ENCODE results near the gene TMEM79. TPM values are rescaled to one million over a fixed set of nuclear protein-coding genes. Genes with fewer than 3 reads are reported as not detected.

The TMEM79 gene
- total and polyA plus RNA-seq, 2 donors, result 3.4 to 10.2 TPM

DNA sequence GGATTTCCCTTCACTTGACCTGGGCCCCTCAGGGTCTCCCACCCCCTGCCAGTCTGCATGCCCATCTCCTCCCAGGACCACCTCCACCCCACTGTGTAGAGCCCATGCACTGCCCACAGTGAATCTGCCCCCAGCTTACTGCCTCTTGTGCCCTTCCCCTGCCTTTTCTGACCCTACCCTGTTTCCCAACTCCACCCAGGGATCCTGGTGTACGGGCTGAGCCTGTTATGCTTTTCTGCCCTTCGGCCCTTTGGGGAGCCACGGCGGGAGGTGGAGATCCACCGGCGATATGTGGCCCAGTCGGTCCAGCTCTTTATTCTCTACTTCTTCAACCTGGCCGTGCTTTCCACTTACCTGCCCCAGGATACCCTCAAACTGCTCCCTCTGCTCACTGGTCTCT, 1.9 kb downstream of the TMEM79 start:
- DNase-seq (ENCODE audit: low read depth in 6 of 9, low spot score in 9 of 9), result no peak
- H3K4me3 ChIP-seq (ENCODE audit: low read length in 2 of 2), result no peak overlapping the region
- over 99% methylated on average over 8 of the region's 8 CpGs for WGBS
- H3K4me1 ChIP-seq (ENCODE audit: control insufficient read depth in 2 of 2, insufficient read depth in 2 of 2, low read length in 2 of 2), result peaks cover 13 to 23% of the 10 kb centered on the region in 2 donors
- peaks cover 12 to 17% of the 10 kb centered on the region in 2 donors for H3K36me3 ChIP-seq (ENCODE audit: control insufficient read depth in 2 of 2, insufficient read depth in 2 of 2, low read length in 1 of 2)
- no peaks in the 10 kb centered on the region for H3K9me3 ChIP-seq (ENCODE audit: control insufficient read depth in 2 of 2, insufficient read depth in 1 of 2, low read length in 1 of 2)
- no peak overlapping the region for H3K27ac ChIP-seq (ENCODE audit: low read depth in 1 of 2, low read length in 1 of 2)
- H3K27me3 ChIP-seq (ENCODE audit: control insufficient read depth in 2 of 2, insufficient read depth in 1 of 2, low read length in 1 of 2), result no peaks in the 10 kb centered on the region

DNA sequence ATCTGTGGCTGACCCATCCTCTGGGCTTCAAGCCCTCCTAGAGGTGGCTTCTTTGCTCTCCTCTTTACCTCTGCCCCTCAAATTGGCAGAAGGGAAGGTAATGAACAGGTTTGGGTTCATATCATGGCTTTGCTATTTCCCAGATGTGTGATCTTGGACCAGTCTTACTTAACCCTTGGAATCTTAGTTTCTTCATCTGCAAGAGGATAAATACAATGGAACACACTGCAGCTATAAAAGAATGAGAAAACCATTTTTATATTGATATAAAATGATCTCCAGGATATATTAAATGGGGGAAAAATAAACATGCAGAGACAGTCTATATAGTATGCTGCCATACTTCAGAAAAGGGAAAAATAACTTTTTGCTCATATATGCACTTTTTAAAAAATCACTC, 5.7 kb downstream of the TMEM79 start:
- no peak overlapping the region for H3K27ac ChIP-seq (ENCODE audit: low read depth in 1 of 2, low read length in 1 of 2)
- H3K9me3 ChIP-seq (ENCODE audit: control insufficient read depth in 2 of 2, insufficient read depth in 1 of 2, low read length in 1 of 2), result no peaks in the 10 kb centered on the region
- peaks cover 2 to 6% of the 10 kb centered on the region in 2 donors for H3K4me1 ChIP-seq (ENCODE audit: control insufficient read depth in 2 of 2, insufficient read depth in 2 of 2, low read length in 2 of 2)
- no peak for DNase-seq (ENCODE audit: low read depth in 6 of 9, low spot score in 9 of 9)
- H3K4me3 ChIP-seq (ENCODE audit: low read length in 2 of 2), result no peak overlapping the region
- peaks cover 30 to 37% of the 10 kb centered on the region in 2 donors for H3K36me3 ChIP-seq (ENCODE audit: control insufficient read depth in 2 of 2, insufficient read depth in 2 of 2, low read length in 1 of 2)
- H3K27me3 ChIP-seq (ENCODE audit: control insufficient read depth in 2 of 2, insufficient read depth in 1 of 2, low read length in 1 of 2), result no peaks in the 10 kb centered on the region

DNA sequence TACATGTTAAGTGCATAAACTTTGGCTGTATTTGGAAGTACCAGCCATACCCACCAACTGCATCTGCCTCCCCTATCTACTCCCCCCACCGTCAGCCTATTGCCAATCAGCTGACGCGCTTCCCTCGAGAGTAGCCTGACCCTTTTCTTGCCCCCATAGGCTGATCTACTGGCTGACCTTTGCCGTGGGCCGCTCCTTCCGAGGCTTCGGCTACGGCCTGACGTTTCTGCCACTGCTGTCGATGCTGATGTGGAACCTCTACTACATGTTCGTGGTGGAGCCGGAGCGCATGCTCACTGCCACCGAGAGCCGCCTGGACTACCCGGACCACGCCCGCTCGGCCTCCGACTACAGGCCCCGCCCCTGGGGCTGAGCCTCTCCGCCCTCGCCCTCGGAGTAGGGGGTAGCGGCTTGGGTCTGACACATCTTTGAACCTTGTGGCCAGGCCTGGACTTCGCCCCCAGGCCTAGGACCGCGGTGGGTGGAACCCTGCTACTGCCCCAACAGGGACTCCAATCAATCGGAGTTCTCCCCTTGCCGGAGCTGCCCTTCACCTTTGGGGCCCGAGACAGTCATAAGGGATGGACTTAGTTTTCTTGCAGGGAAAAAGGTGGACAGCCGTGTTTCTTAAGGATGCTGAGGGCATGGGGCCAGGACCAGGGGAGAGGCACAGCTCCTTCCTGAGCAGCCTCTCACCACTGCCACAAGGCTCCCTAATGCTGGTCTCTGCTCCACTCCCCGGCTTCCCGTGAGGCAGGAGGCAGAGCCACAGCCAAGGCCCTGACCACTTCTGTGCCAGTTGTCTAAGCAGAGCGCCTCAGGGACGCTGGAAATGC, 7.3 kb downstream of the TMEM79 start:
- Histone ChIP-seq H3K27ac (ENCODE audit: low read depth in 1 of 2, low read length in 1 of 2) (no peak overlapping the region), H3K36me3 (ENCODE audit: control insufficient read depth in 2 of 2, insufficient read depth in 2 of 2, low read length in 1 of 2) (peaks cover 19 to 25% of the 10 kb centered on the region in 2 donors), H3K4me1 (ENCODE audit: control insufficient read depth in 2 of 2, insufficient read depth in 2 of 2, low read length in 2 of 2) (peaks cover 11 to 12% of the 10 kb centered on the region in 2 donors), H3K9me3 (ENCODE audit: control insufficient read depth in 2 of 2, insufficient read depth in 1 of 2, low read length in 1 of 2) (no peaks in the 10 kb centered on the region), H3K27me3 (ENCODE audit: control insufficient read depth in 2 of 2, insufficient read depth in 1 of 2, low read length in 1 of 2) (no peaks in the 10 kb centered on the region), H3K4me3 (ENCODE audit: low read length in 2 of 2) (no peak overlapping the region)
- WGBS, result 70% methylated on average over 37 of the region's 37 CpGs
- peak in 1 of 9 donors; percentile 5 for DNase-seq (ENCODE audit: low read depth in 6 of 9, low spot score in 9 of 9)

DNA sequence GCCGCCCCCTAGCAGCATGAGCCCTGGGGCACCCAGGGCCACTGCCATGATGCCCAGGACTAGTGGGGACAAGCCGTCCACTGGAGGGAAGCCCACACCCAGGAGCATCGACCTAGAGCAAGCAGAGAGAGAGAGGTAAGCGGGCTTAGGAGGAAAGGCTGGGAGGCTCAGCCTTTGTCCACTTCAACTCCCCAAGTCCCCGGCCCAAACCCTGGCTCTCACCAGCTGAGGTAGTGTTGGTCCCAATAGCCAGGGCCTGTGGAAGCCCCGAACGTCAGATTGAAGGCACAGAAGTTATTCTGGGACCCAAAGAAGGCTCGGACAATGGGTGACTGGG, 8.9 kb downstream of the TMEM79 start:
- H3K4me1 ChIP-seq (ENCODE audit: control insufficient read depth in 2 of 2, insufficient read depth in 2 of 2, low read length in 2 of 2), result peaks cover 11 to 12% of the 10 kb centered on the region in 2 donors
- H3K27ac ChIP-seq (ENCODE audit: low read depth in 1 of 2, low read length in 1 of 2), result no peak overlapping the region
- peaks cover 19 to 25% of the 10 kb centered on the region in 2 donors for H3K36me3 ChIP-seq (ENCODE audit: control insufficient read depth in 2 of 2, insufficient read depth in 2 of 2, low read length in 1 of 2)
- H3K27me3 ChIP-seq (ENCODE audit: control insufficient read depth in 2 of 2, insufficient read depth in 1 of 2, low read length in 1 of 2), result no peaks in the 10 kb centered on the region
- no peak overlapping the region for H3K4me3 ChIP-seq (ENCODE audit: low read length in 2 of 2)
- no peaks in the 10 kb centered on the region for H3K9me3 ChIP-seq (ENCODE audit: control insufficient read depth in 2 of 2, insufficient read depth in 1 of 2, low read length in 1 of 2)
- no peak for DNase-seq (ENCODE audit: low read depth in 6 of 9, low spot score in 9 of 9)
- WGBS, result 96% methylated on average over 8 of the region's 8 CpGs

GRCh38 chr1:156293895-156294294, 9.8 kb downstream of the TMEM79 start:
- Histone ChIP-seq H3K4me3 (ENCODE audit: low read length in 2 of 2) (no peak overlapping the region), H3K4me1 (ENCODE audit: control insufficient read depth in 2 of 2, insufficient read depth in 2 of 2, low read length in 2 of 2) (peaks cover 11 to 12% of the 10 kb centered on the region in 2 donors), H3K36me3 (ENCODE audit: control insufficient read depth in 2 of 2, insufficient read depth in 2 of 2, low read length in 1 of 2) (peaks cover 19 to 25% of the 10 kb centered on the region in 2 donors), H3K27ac (ENCODE audit: low read depth in 1 of 2, low read length in 1 of 2) (no peak overlapping the region), H3K27me3 (ENCODE audit: control insufficient read depth in 2 of 2, insufficient read depth in 1 of 2, low read length in 1 of 2) (no peaks in the 10 kb centered on the region), H3K9me3 (ENCODE audit: control insufficient read depth in 2 of 2, insufficient read depth in 1 of 2, low read length in 1 of 2) (no peaks in the 10 kb centered on the region)
- WGBS, result 98% methylated on average over 9 of the region's 9 CpGs
- no peak for DNase-seq (ENCODE audit: low read depth in 6 of 9, low spot score in 9 of 9)

DNA sequence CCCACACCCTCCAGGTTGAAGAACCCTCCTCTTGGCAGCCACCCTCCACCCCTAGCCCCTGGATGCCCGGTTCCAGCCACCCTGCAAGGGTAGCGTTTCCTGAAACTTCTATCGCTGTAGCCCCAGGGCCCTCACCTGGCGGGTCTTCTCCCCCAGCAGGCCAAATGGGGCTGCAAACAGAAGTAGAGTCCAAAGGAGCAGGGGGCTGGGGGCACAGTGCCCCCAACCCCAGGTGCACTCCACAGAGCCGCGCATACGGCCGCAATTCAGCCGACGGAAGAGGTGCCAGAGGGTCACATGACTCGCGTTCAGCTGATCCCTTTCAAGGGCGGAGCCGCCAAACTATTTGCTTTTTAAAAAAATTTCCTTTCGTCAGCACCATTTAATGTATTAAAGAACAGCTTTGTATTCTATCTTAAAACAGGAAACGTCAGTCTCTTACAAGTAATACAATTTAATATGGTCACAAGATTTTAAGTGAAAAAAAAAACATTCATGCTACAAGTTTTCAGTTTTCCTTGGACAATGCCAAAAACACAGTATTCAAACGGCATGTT, 11.3 kb downstream of the TMEM79 start, which contains the start of gene GLMP:
GLMP (minus strand) TSS at position 289 of the 557 bp plus-strand sequence; CDS start at position 255, 34 bp downstream.
- H3K27ac ChIP-seq (ENCODE audit: low read depth in 1 of 2, low read length in 1 of 2), result peak within 1 kb of the TSS in 1 of 2 donors; percentile 25
- peak in 8 of 9 donors; percentile 44 to 79 (median 56) for DNase-seq (ENCODE audit: low read depth in 6 of 9, low spot score in 9 of 9)
- peaks cover 19 to 20% of the 10 kb centered on the region in 2 donors for H3K36me3 ChIP-seq (ENCODE audit: control insufficient read depth in 2 of 2, insufficient read depth in 2 of 2, low read length in 1 of 2)
- H3K27me3 ChIP-seq (ENCODE audit: control insufficient read depth in 2 of 2, insufficient read depth in 1 of 2, low read length in 1 of 2), result no peaks in the 10 kb centered on the region
- 2% methylated on average over 17 of the region's 17 CpGs for WGBS
- H3K9me3 ChIP-seq (ENCODE audit: control insufficient read depth in 2 of 2, insufficient read depth in 1 of 2, low read length in 1 of 2), result no peaks in the 10 kb centered on the region
- peak within 1 kb of the TSS; percentile 67 to 82 for H3K4me3 ChIP-seq (ENCODE audit: low read length in 2 of 2)
- H3K4me1 ChIP-seq (ENCODE audit: control insufficient read depth in 2 of 2, insufficient read depth in 2 of 2, low read length in 2 of 2), result peaks cover 11 to 12% of the 10 kb centered on the region in 2 donors

DNA sequence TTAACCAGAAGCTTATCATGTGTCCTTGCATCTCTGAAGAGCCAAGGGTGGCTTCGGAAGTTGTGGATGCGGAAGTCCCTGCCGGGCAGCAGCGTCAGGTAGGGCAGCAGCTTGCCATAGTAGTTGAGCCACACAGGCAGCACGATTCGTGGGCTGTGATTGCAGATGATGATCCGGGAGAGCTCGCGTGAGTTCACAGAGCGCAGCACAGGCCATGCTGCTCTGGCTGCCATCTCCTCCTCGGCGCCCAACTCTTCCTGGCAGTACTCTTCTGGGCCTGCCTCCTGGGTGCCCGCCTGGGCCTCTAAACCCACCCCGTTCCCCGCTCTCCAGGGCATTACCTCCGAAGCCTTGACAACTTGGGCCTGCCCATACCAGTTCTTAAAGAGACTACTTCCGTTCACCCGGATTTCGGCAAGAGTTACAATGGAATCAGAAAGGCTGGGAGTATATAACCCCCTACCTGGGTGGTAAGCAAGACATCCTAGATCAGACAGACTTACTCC, 14.8 kb downstream of the TMEM79 start, which contains the start of gene VHLL:
VHLL (minus strand) TSS at position 456 of the 506 bp plus-strand sequence; CDS start at position 338, 118 bp downstream.
- no peaks in the 10 kb centered on the region for H3K27me3 ChIP-seq (ENCODE audit: control insufficient read depth in 2 of 2, insufficient read depth in 1 of 2, low read length in 1 of 2)
- H3K4me1 ChIP-seq (ENCODE audit: control insufficient read depth in 2 of 2, insufficient read depth in 2 of 2, low read length in 2 of 2), result peaks cover 9 to 12% of the 10 kb centered on the region in 2 donors
- WGBS, result 98% methylated on average over 19 of the region's 19 CpGs
- H3K9me3 ChIP-seq (ENCODE audit: control insufficient read depth in 2 of 2, insufficient read depth in 1 of 2, low read length in 1 of 2), result no peaks in the 10 kb centered on the region
- DNase-seq (ENCODE audit: low read depth in 6 of 9, low spot score in 9 of 9), result no peak
- H3K4me3 ChIP-seq (ENCODE audit: low read length in 2 of 2), result no peak within 1 kb of the TSS
- no peak within 1 kb of the TSS for H3K27ac ChIP-seq (ENCODE audit: low read depth in 1 of 2, low read length in 1 of 2)
- H3K36me3 ChIP-seq (ENCODE audit: control insufficient read depth in 2 of 2, insufficient read depth in 2 of 2, low read length in 1 of 2), result peaks cover 0 to 2% of the 10 kb centered on the region in 2 donors

- H3K4me3 ChIP-seq (ENCODE audit: low read length in 2 of 2), result no peak overlapping the region
- H3K27ac ChIP-seq (ENCODE audit: low read depth in 1 of 2, low read length in 1 of 2), result no peak overlapping the region
- WGBS, result 94% methylated on average over 4 of the region's 4 CpGs
- H3K4me1 ChIP-seq (ENCODE audit: control insufficient read depth in 2 of 2, insufficient read depth in 2 of 2, low read length in 2 of 2), result no peaks in the 10 kb centered on the region
- DNase-seq (ENCODE audit: low read depth in 6 of 9, low spot score in 9 of 9), result no peak
- H3K27me3 ChIP-seq (ENCODE audit: control insufficient read depth in 2 of 2, insufficient read depth in 1 of 2, low read length in 1 of 2), result no peaks in the 10 kb centered on the region
- no peaks in the 10 kb centered on the region for H3K9me3 ChIP-seq (ENCODE audit: control insufficient read depth in 2 of 2, insufficient read depth in 1 of 2, low read length in 1 of 2)
- H3K36me3 ChIP-seq (ENCODE audit: control insufficient read depth in 2 of 2, insufficient read depth in 2 of 2, low read length in 1 of 2), result peaks cover 18% of the 10 kb centered on the region in 2 donors
Observed at GRCh38 chr1:156303241-156303640, 19.1 kb downstream of the TMEM79 start.

- Histone ChIP-seq H3K4me3 (ENCODE audit: low read length in 2 of 2) (no peak overlapping the region), H3K9me3 (ENCODE audit: control insufficient read depth in 2 of 2, insufficient read depth in 1 of 2, low read length in 1 of 2) (no peaks in the 10 kb centered on the region), H3K27ac (ENCODE audit: low read depth in 1 of 2, low read length in 1 of 2) (no peak overlapping the region), H3K36me3 (ENCODE audit: control insufficient read depth in 2 of 2, insufficient read depth in 2 of 2, low read length in 1 of 2) (peaks cover 36 to 37% of the 10 kb centered on the region in 2 donors), H3K4me1 (ENCODE audit: control insufficient read depth in 2 of 2, insufficient read depth in 2 of 2, low read length in 2 of 2) (no peaks in the 10 kb centered on the region), H3K27me3 (ENCODE audit: control insufficient read depth in 2 of 2, insufficient read depth in 1 of 2, low read length in 1 of 2) (no peaks in the 10 kb centered on the region)
- no peak for DNase-seq (ENCODE audit: low read depth in 6 of 9, low spot score in 9 of 9)
- WGBS, result 93% methylated on average over 2 of the region's 2 CpGs
Observed at GRCh38 chr1:156305215-156305614, 21.1 kb downstream of the TMEM79 start.
